H1 (cell line): Measurements from ENCODE around the gene ADAMTS8. TPM values are rescaled to one million over a fixed set of nuclear protein-coding genes. Genes with fewer than 3 reads are reported as not detected.

ENCODE experiments used
- CTCF ChIA-PET: fragments of 300-600 bp; sonication (Branson Sonifier 250); formaldehyde crosslinking; loops from one replicate; lab custom pipeline; 2021; ENCODE audit not compliant: partially characterized antibody; lab: Charles Lee
- POLR2A ChIA-PET: fragments of 300-600 bp; sonication (Branson Sonifier 250); formaldehyde crosslinking; loops from one replicate; lab custom pipeline; 2021; ENCODE audit warnings: inconsistent platforms; ENCODE audit not compliant: partially characterized antibody; lab: Charles Lee
- DNase-seq, 2 experiments: peaks; one replicate each; pipeline versions ENCODE4 v3.0.0 to v3.0.0-alpha.2; 2010 to 2022; ENCODE audit warnings: low spot score in 2 of 2, low read depth in 1 of 2, mixed read lengths in 1 of 2
- FAIRE-seq: peaks from 2 replicates; lab custom pipeline; 2011; peaks lifted over from hg19 to GRCh38; lab: Jason Lieb, UNC
- H2AFZ ChIP-seq: 2 replicates; pipeline ENCODE4 v1.8.1; 2012; ENCODE audit warnings: low read length, inconsistent platforms
- H2AK5ac ChIP-seq: 2 replicates; pipeline ENCODE4 v1.6.1; 2013; ENCODE audit warnings: low read depth, low read length
- H2BK120ac ChIP-seq: replicated peaks from 2 replicates; pipeline ENCODE3; 2013; ENCODE audit warnings: low read depth, low read length, inconsistent platforms
- H2BK12ac ChIP-seq: 2 replicates; pipeline ENCODE4 v1.6.1; 2013; ENCODE audit warnings: low read depth, low read length
- H2BK15ac ChIP-seq: 2 replicates; pipeline ENCODE4 v1.6.1; 2013; ENCODE audit warnings: low read length
- H2BK20ac ChIP-seq: 2 replicates; pipeline ENCODE4 v1.6.1; 2013; ENCODE audit warnings: low read length
- H2BK5ac ChIP-seq: 2 replicates; pipeline ENCODE4 v1.6.1; 2013; ENCODE audit warnings: low read depth, low read length
- H3K14ac ChIP-seq: 2 replicates; pipeline ENCODE4 v1.6.1; 2013; ENCODE audit warnings: inconsistent platforms; ENCODE audit not compliant: insufficient read length
- H3K18ac ChIP-seq: 2 replicates; pipeline ENCODE4 v1.6.1; 2013; ENCODE audit warnings: low read length; ENCODE audit errors: extremely low read depth
- H3K23ac ChIP-seq: 2 replicates; pipeline ENCODE4 v1.6.1; 2013; ENCODE audit warnings: inconsistent platforms; ENCODE audit not compliant: insufficient read length
- H3K23me2 ChIP-seq: 2 replicates; pipeline ENCODE4 v1.6.1; 2013; ENCODE audit warnings: low read depth, low read length
- H3K27ac ChIP-seq: 2 replicates; pipeline ENCODE4 v1.6.1; 2011; ENCODE audit warnings: low read depth, low read length, inconsistent platforms
- H3K27me3 ChIP-seq, 4 experiments: replicated peaks in 1 of 4; 1 replicate in 1 of 4; 2 replicates in 3 of 4; pipeline versions ENCODE4 v1.6.1 to v1.8.1; 2011 to 2013; ENCODE audit warnings: low read length in 3 of 4, mild to moderate bottlenecking in 3 of 4, inconsistent platforms in 2 of 4, mixed read lengths in 2 of 4, moderate library complexity in 1 of 4; ENCODE audit not compliant: control insufficient read depth in 3 of 4, insufficient read depth in 3 of 4; ENCODE audit errors: extremely low read depth in 1 of 4
- H3K36me3 ChIP-seq, 4 experiments: 2 replicates each; pipeline versions ENCODE4 v1.6.1 to v1.8.1; 2011 to 2013; ENCODE audit warnings: mild to moderate bottlenecking in 4 of 4, low read length in 3 of 4, moderate library complexity in 2 of 4, control low read depth in 1 of 4, inconsistent platforms in 1 of 4; ENCODE audit not compliant: insufficient read depth in 4 of 4, control insufficient read depth in 2 of 4
- H3K4ac ChIP-seq: replicated peaks from 2 replicates; pipeline ENCODE3; 2013; ENCODE audit warnings: low read length, low read depth, mixed read lengths, inconsistent platforms; ENCODE audit not compliant: insufficient read length
- H3K4me1 ChIP-seq, 4 experiments: replicated peaks in 1 of 4; 1 replicate in 1 of 4; 2 replicates in 3 of 4; pipeline versions ENCODE4 v1.6.1 to v1.8.1; 2011 to 2013; ENCODE audit warnings: low read length in 3 of 4, inconsistent platforms in 2 of 4, mixed read lengths in 1 of 4; ENCODE audit not compliant: insufficient read depth in 4 of 4, control insufficient read depth in 3 of 4
- H3K4me2 ChIP-seq, 2 experiments: 2 replicates each; pipeline versions ENCODE4 v1.6.1 to v1.8.1; 2011 to 2013; ENCODE audit warnings: low read depth in 2 of 2, low read length in 2 of 2, control low read depth in 1 of 2, inconsistent platforms in 1 of 2, mild to moderate bottlenecking in 1 of 2; ENCODE audit not compliant: insufficient read depth in 1 of 2
- H3K4me3 ChIP-seq, 4 experiments: fragments of 200-600, 300-600 bp in 1 of 4; sonication (generic), shearing (Covaris generic), sonication (Bioruptor Twin) in 1 of 4; 2 replicates each; pipeline versions ENCODE4 v1.5.1 to v1.8.1; 2011 to 2016; ENCODE audit warnings: low read length in 4 of 4, low read depth in 3 of 4, control low read depth in 2 of 4, inconsistent platforms in 2 of 4, mild to moderate bottlenecking in 2 of 4, mixed read lengths in 1 of 4, moderate library complexity in 1 of 4; ENCODE audit not compliant: insufficient read depth in 2 of 4; ENCODE audit errors: extremely low read depth in 1 of 4
- H3K56ac ChIP-seq: replicated peaks from 2 replicates; pipeline ENCODE3; 2013; ENCODE audit warnings: low read depth, mild to moderate bottlenecking, mixed read lengths, low read length, inconsistent platforms; ENCODE audit not compliant: insufficient read length
- H3K79me1 ChIP-seq: 2 replicates; pipeline ENCODE4 v1.6.1; 2013; ENCODE audit warnings: low read depth, low read length, control low read depth
- H3K79me2 ChIP-seq, 2 experiments: 2 replicates each; pipeline versions ENCODE4 v1.6.1 to v1.8.1; 2012 to 2013; ENCODE audit warnings: low read length in 2 of 2, mild to moderate bottlenecking in 2 of 2, inconsistent platforms in 1 of 2; ENCODE audit not compliant: insufficient read depth in 2 of 2, control insufficient read depth in 1 of 2
- H3K9ac ChIP-seq, 4 experiments: replicated peaks in 1 of 4; 1 replicate in 1 of 4; 2 replicates in 3 of 4; pipeline versions ENCODE4 v1.6.1 to v1.8.1; 2011 to 2013; ENCODE audit warnings: low read depth in 3 of 4, low read length in 3 of 4, control low read depth in 2 of 4, mild to moderate bottlenecking in 2 of 4, moderate library complexity in 2 of 4, inconsistent platforms in 1 of 4; ENCODE audit errors: extremely low read depth in 1 of 4
- H3K9me3 ChIP-seq, 2 experiments: 2 replicates each; pipeline versions ENCODE4 v1.6.1 to v1.8.1; 2012 to 2013; ENCODE audit warnings: mild to moderate bottlenecking in 2 of 2, moderate library complexity in 2 of 2, control low read depth in 1 of 2, inconsistent platforms in 1 of 2, low read depth in 1 of 2, low read length in 1 of 2, mixed read lengths in 1 of 2; ENCODE audit not compliant: insufficient read depth in 2 of 2
- H4K20me1 ChIP-seq, 2 experiments: replicated peaks in 1 of 2; 2 replicates each; pipeline versions ENCODE3 to v1.8.1; 2011 to 2013; ENCODE audit warnings: inconsistent platforms in 2 of 2, low read length in 2 of 2, mild to moderate bottlenecking in 1 of 2; ENCODE audit not compliant: insufficient read depth in 2 of 2, control insufficient read depth in 1 of 2
- H4K5ac ChIP-seq: 2 replicates; pipeline ENCODE4 v1.6.1; 2013; ENCODE audit warnings: low read length, low read depth, mixed read lengths, inconsistent platforms; ENCODE audit not compliant: insufficient read length
- H4K8ac ChIP-seq: 2 replicates; pipeline ENCODE4 v1.8.0; 2013; ENCODE audit warnings: mild to moderate bottlenecking, moderate library complexity, low read length, inconsistent platforms; ENCODE audit not compliant: insufficient read depth; ENCODE audit errors: extremely low read depth
- H4K91ac ChIP-seq: replicated peaks from 2 replicates; pipeline ENCODE3; 2013; ENCODE audit warnings: low read length, mixed read lengths, inconsistent platforms; ENCODE audit not compliant: insufficient read length
- POU5F1 ChIP-seq: IDR thresholded peaks from 2 replicates; pipeline ENCODE4 v1.6.1; 2011; ENCODE audit warnings: low read depth, mild to moderate bottlenecking, low read length, moderate library complexity
- RAD21 ChIP-seq, 2 experiments: IDR thresholded peaks in 1 of 2; conservative IDR thresholded peaks in 1 of 2; 2 replicates each; pipeline ENCODE4 v1.6.1; 2011; ENCODE audit warnings: low read depth in 2 of 2, low read length in 2 of 2, improper control_type of control experiment in 1 of 2, inconsistent platforms in 1 of 2, mild to moderate bottlenecking in 1 of 2, moderate library complexity in 1 of 2
- SIN3A ChIP-seq, 2 experiments: IDR thresholded peaks in 1 of 2; conservative IDR thresholded peaks in 1 of 2; 2 replicates each; pipeline ENCODE4 v1.6.1; 2011 to 2012; ENCODE audit warnings: low read length in 2 of 2, improper control_type of control experiment in 1 of 2, low read depth in 1 of 2, mild to moderate bottlenecking in 1 of 2
- TEAD4 ChIP-seq: IDR thresholded peaks from 2 replicates; pipeline ENCODE4 v1.6.1; 2012; ENCODE audit warnings: low read depth, low read length, inconsistent platforms, mixed read lengths
- YY1 ChIP-seq: IDR thresholded peaks from 2 replicates; pipeline ENCODE4 v1.6.1; 2011; ENCODE audit warnings: low read depth, mild to moderate bottlenecking, low read length
- WGBS, 2 experiments: shearing (Covaris generic) in 1 of 2; methylation state at CpG; one replicate each; pipeline versions ENCODE4 v1.1.6 to v1.1.7; 2013 to 2015; ENCODE audit warnings: low lambda C conversion rate in 2 of 2, mixed read lengths in 2 of 2, inconsistent platforms in 1 of 2, low coverage in 1 of 2, missing lambda C conversion rate in 1 of 2; ENCODE audit not compliant: insufficient replicate concordance in 2 of 2, insufficient coverage in 1 of 2, insufficient read length in 1 of 2; ENCODE audit errors: extremely low coverage in 1 of 2, missing lambda C conversion rate in 1 of 2; 5-methylcytosine and 5-hydroxymethylcytosine counted together
- polyA plus RNA-seq, 7 experiments: library from polyadenylated mRNA; depleted of rRNA in 3 of 7; stranded (reverse) in 5 of 7; unstranded in 2 of 7; fragments of >200 nt in 5 of 7; fragments of 200-250 nt in 2 of 7; gene quantifications; 1 replicate in 5 of 7; 2 replicates in 1 of 7; 4 replicates in 1 of 7; pipeline versions ENCODE4 v1.2.1 to v1.2.3, GENCODE V29; 2011 to 2013; ENCODE audit warnings: missing spikeins in 2 of 7, mixed read lengths in 2 of 7
- total RNA-seq: library from RNA; stranded (reverse); fragmentation: NEBNext Ultra II Directional; extraction: Animal tissue kit (Norgen Biotek cat#: 25700); gene quantifications from 2 replicates; pipeline ENCODE4 v1.2.1, GENCODE V29; 2021
- TF ChIP-seq, protein P1 (sequence below): IDR thresholded peaks from 2 replicates; pipeline ENCODE4 v1.6.1; 2012; ENCODE audit warnings: low read length, inconsistent platforms
- TF ChIP-seq, protein P2 (sequence below), 3 experiments: IDR thresholded peaks; 1 replicate in 2 of 3; 2 replicates in 1 of 3; pipeline versions ENCODE4 v1.5.1 to v1.6.1; 2011; ENCODE audit warnings: low read length in 3 of 3, mild to moderate bottlenecking in 3 of 3, inconsistent platforms in 2 of 3, low read depth in 1 of 3, moderate library complexity in 1 of 3; ENCODE audit not compliant: insufficient read depth in 1 of 3; ENCODE audit errors: control extremely low read depth in 1 of 3

Gene ADAMTS8
- total and polyA plus RNA-seq, 2 of the 8 experiments (the other 6 are each of a cell fraction or from before 2014, with no cell fraction given): 9.3 to 16.6 TPM

DNA sequence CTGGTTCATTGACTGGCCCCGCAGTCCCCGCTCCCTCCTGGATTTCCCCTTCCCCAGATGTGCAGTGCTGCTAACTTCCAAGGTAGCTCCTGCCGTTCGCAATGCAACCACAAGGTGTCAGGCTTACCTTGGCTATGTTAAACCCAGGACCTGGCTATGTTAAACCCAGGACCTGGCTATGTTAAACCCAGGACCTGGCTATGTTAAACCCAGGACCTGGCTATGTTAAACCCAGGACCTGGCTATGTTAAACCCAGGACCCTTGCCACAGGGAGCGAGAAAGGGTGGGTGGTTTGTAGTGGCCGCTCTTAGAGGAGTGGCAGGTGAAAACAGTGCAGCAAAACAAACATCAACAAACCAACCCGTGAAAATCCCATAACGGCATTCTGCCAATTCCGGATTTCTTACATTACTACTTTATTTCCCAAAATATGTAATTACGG, 2.9 kb upstream of the ADAMTS8 start:
- no peak overlapping the region for H2BK12ac ChIP-seq
- H4K8ac ChIP-seq: no peak overlapping the region
- H4K91ac ChIP-seq: no peak overlapping the region
- no peak overlapping the region for H3K4ac ChIP-seq
- H3K18ac ChIP-seq: no peak overlapping the region
- no peaks in the 10 kb centered on the region for H3K79me1 ChIP-seq
- ChIA-PET POLR2A (interaction anchor here (0.9 to 1.5 kb wide), 3 partner anchors 219 to 436 kb away, joined by 3 to 5 read pairs (median 5); no protein-coding TSS in a partner anchor), CTCF (interaction anchor here (0.8 to 21.7 kb wide), 42 partner anchors 10 to 486 kb away, joined by 3 to 521 read pairs (median 4); partner anchors contain the start of gene ADAMTS15)
- H2AK5ac ChIP-seq: no peak overlapping the region
- WGBS, 2 experiments: 31% methylated on average over 10 of the region's 10 CpGs; no CpG with 5 or more reads in 1 of the 2 experiments
- peaks cover 0 to 13% (median 9%) of the 10 kb centered on the region in 4 experiments; a peak in 6 of 7 replicates for H3K4me1 ChIP-seq
- H3K79me2 ChIP-seq: no peaks in the 10 kb centered on the region
- no peak overlapping the region for H3K23ac ChIP-seq
- no peaks in the 10 kb centered on the region for H3K9me3 ChIP-seq
- H3K14ac ChIP-seq: no peak overlapping the region
- H3K4me3 ChIP-seq: no peak overlapping the region
- H2BK15ac ChIP-seq: no peak overlapping the region
- H3K27ac ChIP-seq: no peak overlapping the region
- FAIRE-seq (peak; percentile 71), DNase-seq (peak; percentile 77 to 95)
- H2BK5ac ChIP-seq: no peak overlapping the region
- no peak overlapping the region for H3K56ac ChIP-seq
- no peak overlapping the region for H2AFZ ChIP-seq
- no peaks in the 10 kb centered on the region for H3K36me3 ChIP-seq
- H2BK120ac ChIP-seq: no peak overlapping the region
- peaks cover 12% of the 10 kb centered on the region for H3K23me2 ChIP-seq
- H3K4me2 ChIP-seq: no peak overlapping the region
- no peak overlapping the region for H2BK20ac ChIP-seq
- no peak overlapping the region for H4K5ac ChIP-seq
- peaks cover 2 to 36% (median 35%) of the 10 kb centered on the region in 4 experiments for H3K27me3 ChIP-seq
- H3K9ac ChIP-seq: no peak overlapping the region
- H4K20me1 ChIP-seq: no peaks in the 10 kb centered on the region
- 0 out of 2 replicates have a peak, but pooled peaks have one; percentile 24 for TF ChIP-seq POU5F1
- no peak for TF ChIP-seq SIN3A (conservative IDR thresholded peaks at IDR 0.05 in 1 of 2, IDR thresholded peaks at IDR 0.05 in 1 of 2; ENCODE audit: low read depth in 1 of 2, low read length in 2 of 2)
- peak; percentile 93 to 94 for TF ChIP-seq RAD21 (IDR thresholded peaks at IDR 0.05 in 1 of 2, conservative IDR thresholded peaks at IDR 0.05 in 1 of 2; ENCODE audit: low read depth in 2 of 2, low read length in 2 of 2)
- TF ChIP-seq, protein P1, sequence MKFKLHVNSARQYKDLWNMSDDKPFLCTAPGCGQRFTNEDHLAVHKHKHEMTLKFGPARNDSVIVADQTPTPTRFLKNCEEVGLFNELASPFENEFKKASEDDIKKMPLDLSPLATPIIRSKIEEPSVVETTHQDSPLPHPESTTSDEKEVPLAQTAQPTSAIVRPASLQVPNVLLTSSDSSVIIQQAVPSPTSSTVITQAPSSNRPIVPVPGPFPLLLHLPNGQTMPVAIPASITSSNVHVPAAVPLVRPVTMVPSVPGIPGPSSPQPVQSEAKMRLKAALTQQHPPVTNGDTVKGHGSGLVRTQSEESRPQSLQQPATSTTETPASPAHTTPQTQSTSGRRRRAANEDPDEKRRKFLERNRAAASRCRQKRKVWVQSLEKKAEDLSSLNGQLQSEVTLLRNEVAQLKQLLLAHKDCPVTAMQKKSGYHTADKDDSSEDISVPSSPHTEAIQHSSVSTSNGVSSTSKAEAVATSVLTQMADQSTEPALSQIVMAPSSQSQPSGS: no peak
- TF ChIP-seq, protein P2, sequence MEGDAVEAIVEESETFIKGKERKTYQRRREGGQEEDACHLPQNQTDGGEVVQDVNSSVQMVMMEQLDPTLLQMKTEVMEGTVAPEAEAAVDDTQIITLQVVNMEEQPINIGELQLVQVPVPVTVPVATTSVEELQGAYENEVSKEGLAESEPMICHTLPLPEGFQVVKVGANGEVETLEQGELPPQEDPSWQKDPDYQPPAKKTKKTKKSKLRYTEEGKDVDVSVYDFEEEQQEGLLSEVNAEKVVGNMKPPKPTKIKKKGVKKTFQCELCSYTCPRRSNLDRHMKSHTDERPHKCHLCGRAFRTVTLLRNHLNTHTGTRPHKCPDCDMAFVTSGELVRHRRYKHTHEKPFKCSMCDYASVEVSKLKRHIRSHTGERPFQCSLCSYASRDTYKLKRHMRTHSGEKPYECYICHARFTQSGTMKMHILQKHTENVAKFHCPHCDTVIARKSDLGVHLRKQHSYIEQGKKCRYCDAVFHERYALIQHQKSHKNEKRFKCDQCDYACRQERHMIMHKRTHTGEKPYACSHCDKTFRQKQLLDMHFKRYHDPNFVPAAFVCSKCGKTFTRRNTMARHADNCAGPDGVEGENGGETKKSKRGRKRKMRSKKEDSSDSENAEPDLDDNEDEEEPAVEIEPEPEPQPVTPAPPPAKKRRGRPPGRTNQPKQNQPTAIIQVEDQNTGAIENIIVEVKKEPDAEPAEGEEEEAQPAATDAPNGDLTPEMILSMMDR (IDR thresholded peaks at IDR 0.05; ENCODE audit: control extremely low read depth in 1 of 3, insufficient read depth in 1 of 3, low read depth in 1 of 3, low read length in 3 of 3): peak; percentile 87 to 91 (median 88)
- TF ChIP-seq YY1: 0 out of 2 replicates have a peak, but pooled peaks have one; percentile 19
- TF ChIP-seq TEAD4: peak; percentile 46; the same call in 1 of the 2 replicates
